Measurements from ENCODE around the gene EPS8L1.

- no peak for TF ChIP-seq POLR2AphosphoS5 (IDR thresholded peaks at IDR 0.05; ENCODE audit: borderline replicate concordance, low read depth, low read length)
- no peak for TF ChIP-seq EZH2 (IDR thresholded peaks at IDR 0.05)
Observed at GRCh38 chr19:55112777-55113569, 37.3 kb downstream of the EPS8L1 start.
